Ishikawa (cell line): Measurements from ENCODE around the gene GRHPR.

ENCODE experiments used
- EP300 ChIP-seq: IDR thresholded peaks from 2 replicates; pipeline ENCODE4 v1.6.1; 2012; ENCODE audit warnings: borderline replicate concordance
- MAX ChIP-seq: IDR thresholded peaks from 2 replicates; pipeline ENCODE4 v1.6.1; 2012
- RAD21 ChIP-seq: IDR thresholded peaks from 2 replicates; pipeline ENCODE4 v1.6.1; 2012; ENCODE audit warnings: low read depth
- REST ChIP-seq: IDR thresholded peaks from 2 replicates; pipeline ENCODE4 v1.6.1; 2012; ENCODE audit warnings: low read depth, mild to moderate bottlenecking
- TEAD4 ChIP-seq: IDR thresholded peaks from 2 replicates; pipeline ENCODE4 v1.6.1; 2012
- YY1 ChIP-seq: IDR thresholded peaks from 2 replicates; pipeline ENCODE4 v1.6.1; 2012; ENCODE audit warnings: low read depth
- TF ChIP-seq, protein P1 (sequence below): IDR thresholded peaks from 2 replicates; pipeline ENCODE4 v1.6.1; 2012

GRCh38 chr9:37430841-37431597, 8.5 kb downstream of the GRHPR start:
- TF ChIP-seq RAD21 (no peak), EP300 (no peak), YY1 (no peak), TEAD4 (no peak), REST (no peak), MAX (no peak)
- TF ChIP-seq, protein P1, sequence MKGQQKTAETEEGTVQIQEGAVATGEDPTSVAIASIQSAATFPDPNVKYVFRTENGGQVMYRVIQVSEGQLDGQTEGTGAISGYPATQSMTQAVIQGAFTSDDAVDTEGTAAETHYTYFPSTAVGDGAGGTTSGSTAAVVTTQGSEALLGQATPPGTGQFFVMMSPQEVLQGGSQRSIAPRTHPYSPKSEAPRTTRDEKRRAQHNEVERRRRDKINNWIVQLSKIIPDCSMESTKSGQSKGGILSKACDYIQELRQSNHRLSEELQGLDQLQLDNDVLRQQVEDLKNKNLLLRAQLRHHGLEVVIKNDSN = no peak
